ENCODE results near the gene NR5A1.

Gene NR5A1

DNA sequence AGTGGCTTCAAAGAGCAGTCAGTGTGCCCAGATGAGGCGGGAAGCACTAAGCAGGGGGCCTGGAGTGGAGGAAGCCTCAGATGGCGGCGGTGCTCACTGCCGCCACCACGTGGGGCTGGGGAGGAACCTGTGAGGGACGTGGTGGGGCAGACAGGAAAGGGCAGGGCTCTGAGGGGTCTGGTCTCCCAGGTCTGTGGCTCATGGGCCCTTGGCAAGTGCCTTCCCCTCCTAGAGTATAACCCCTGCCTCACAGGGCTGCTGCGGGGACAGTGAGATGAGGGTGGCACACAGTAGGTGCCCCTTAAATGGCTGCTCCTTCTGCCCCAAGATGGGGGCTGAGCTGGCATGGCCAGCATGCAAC lies 26.6 kb downstream of the NR5A1 start:
- DNase-seq (ENCODE audit: low read depth) = no peak
- in situ Hi-C loops (cut with HindIII; ENCODE audit: low sequenced_read_pairs) = loop anchor here (5.0 kb wide), 1 partner anchor 57 kb away; no protein-coding TSS in a partner anchor
- H3K4me3 ChIP-seq (ENCODE audit: low read depth, low read length) = no peak overlapping the region

DNA sequence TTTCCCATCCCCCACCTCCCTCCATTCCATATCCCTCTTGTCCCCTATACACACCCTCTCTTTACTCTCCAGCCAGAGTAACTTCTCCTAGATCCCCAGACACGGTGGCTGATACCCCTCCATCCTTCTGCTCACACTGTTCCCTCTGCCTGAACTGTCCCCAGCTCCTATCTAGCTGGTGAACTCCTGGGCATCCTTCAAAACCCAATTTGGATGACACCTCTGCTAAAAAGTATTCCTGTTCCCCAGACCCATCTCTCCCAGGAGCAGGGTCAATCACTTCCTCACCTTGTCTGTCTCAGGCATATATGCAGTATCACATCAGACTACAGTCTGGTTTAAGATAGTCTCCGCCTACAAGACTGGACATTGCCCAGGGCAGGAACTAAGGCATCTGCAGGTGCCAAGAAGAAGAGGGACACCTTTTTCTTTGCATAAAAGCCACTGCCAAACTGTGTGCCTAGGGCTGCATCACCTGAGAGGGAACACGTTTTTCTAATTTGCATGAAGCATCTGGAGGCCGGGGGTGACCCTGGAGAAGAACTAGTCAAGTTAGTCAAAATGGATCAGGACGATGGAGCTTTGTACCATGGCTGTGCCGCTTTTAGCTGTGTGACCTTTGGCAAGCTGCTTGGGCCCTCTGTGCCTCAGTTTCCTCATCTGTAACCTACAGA lies 27.1 kb downstream of the NR5A1 start:
- no peak overlapping the region for H3K4me3 ChIP-seq (ENCODE audit: low read depth, low read length)
- TF ChIP-seq, protein P1, sequence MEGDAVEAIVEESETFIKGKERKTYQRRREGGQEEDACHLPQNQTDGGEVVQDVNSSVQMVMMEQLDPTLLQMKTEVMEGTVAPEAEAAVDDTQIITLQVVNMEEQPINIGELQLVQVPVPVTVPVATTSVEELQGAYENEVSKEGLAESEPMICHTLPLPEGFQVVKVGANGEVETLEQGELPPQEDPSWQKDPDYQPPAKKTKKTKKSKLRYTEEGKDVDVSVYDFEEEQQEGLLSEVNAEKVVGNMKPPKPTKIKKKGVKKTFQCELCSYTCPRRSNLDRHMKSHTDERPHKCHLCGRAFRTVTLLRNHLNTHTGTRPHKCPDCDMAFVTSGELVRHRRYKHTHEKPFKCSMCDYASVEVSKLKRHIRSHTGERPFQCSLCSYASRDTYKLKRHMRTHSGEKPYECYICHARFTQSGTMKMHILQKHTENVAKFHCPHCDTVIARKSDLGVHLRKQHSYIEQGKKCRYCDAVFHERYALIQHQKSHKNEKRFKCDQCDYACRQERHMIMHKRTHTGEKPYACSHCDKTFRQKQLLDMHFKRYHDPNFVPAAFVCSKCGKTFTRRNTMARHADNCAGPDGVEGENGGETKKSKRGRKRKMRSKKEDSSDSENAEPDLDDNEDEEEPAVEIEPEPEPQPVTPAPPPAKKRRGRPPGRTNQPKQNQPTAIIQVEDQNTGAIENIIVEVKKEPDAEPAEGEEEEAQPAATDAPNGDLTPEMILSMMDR (IDR thresholded peaks at IDR 0.05; ENCODE audit: low read depth, low read length, missing control alignments) = no peak
- no peak for DNase-seq (ENCODE audit: low read depth)
- in situ Hi-C loops (cut with HindIII; ENCODE audit: low sequenced_read_pairs) = loop anchor here (5.0 kb wide), 1 partner anchor 57 kb away; no protein-coding TSS in a partner anchor

More for the DNA sequence above, 26.6 kb downstream of the NR5A1 start:
- TF ChIP-seq, protein P1 (IDR thresholded peaks at IDR 0.05; ENCODE audit: low read depth, low read length, missing control alignments) = peak; percentile 47

DNA sequence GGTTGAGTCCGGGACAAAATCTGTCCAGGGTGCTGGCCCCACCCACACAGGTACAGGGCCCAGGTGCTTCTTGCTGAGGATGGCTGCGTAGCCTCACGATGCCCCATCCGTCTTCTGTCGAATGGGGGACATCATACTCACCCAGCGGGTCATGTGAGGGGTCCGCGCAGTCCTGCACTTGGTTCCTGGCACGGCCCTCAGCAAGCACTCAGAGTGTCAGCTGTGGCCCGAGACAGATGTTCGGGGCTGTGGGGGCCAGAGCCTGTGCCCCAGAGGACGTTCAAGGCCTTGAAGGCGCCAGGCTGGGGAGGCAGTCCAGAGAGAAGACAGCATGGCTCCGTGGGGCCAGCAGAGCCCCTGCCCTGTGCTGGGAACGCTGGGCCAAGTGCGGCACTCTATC lies 27.8 kb downstream of the NR5A1 start:
- no peak overlapping the region for H3K4me3 ChIP-seq (ENCODE audit: low read depth, low read length)
- no peak for DNase-seq (ENCODE audit: low read depth)
- TF ChIP-seq, protein P1 (IDR thresholded peaks at IDR 0.05; ENCODE audit: low read depth, low read length, missing control alignments) = no peak
- in situ Hi-C loops (cut with HindIII; ENCODE audit: low sequenced_read_pairs) = no loop called here

DNA sequence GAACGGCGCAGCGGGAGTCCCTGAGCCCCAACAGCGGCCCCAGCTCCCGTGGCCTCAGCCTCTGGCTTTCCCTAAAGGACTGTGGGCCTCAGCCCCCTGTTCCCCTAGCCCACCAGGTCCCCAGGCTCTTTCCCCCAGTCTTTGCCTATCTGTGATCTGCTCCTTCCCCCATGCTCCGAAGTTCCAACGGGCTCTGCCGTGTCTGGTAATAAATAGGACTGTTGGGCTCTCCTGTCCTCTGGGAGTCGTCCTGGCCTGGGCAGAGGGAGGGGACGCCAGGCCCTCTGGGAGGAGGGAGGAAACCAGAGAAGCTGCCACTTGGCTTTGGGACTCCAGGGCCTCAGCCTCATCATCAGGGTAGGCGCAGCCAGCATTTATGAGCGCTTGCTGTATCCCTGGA lies 28.8 kb downstream of the NR5A1 start:
- no peak overlapping the region for H3K4me3 ChIP-seq (ENCODE audit: low read depth, low read length)
- in situ Hi-C loops (cut with HindIII; ENCODE audit: low sequenced_read_pairs) = no loop called here
- TF ChIP-seq, protein P1 (IDR thresholded peaks at IDR 0.05; ENCODE audit: low read depth, low read length, missing control alignments) = no peak
- no peak for DNase-seq (ENCODE audit: low read depth)

DNA sequence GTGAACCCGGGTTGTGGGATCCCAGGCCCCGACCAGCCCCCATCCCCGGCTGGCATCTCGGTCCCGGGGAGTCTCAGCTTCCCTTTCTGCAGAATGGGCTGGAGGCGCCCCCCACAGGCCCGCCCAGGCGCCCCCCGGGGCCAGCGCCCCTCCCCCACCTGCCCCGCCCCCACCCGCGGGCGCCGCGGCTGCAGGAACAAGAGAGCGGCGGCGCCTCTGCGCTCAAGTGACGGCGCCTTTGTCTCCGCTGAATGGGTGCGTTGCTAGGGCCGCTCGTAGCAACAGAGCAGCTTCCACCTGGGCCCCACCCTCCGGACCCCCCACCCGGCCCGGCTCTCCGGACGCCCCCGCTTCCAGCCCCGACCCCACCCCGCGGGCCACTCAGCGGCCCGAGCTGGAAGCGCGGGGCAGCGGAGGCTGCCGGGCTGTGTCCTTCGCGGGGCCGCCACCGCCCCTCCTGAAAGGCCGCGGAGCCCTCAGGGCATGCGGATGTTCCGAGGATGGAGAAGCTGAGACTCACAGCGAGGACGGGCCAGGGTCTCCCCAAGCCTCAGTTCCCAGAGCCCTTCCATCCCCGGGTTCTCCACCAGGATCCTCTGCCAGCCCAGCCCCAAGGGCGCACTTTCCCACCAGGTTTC lies 29.4 kb downstream of the NR5A1 start:
- TF ChIP-seq, protein P1 (IDR thresholded peaks at IDR 0.05; ENCODE audit: low read depth, low read length, missing control alignments) = no peak
- in situ Hi-C loops (cut with HindIII; ENCODE audit: low sequenced_read_pairs) = no loop called here
- H3K4me3 ChIP-seq (ENCODE audit: low read depth, low read length) = no peak overlapping the region

DNA sequence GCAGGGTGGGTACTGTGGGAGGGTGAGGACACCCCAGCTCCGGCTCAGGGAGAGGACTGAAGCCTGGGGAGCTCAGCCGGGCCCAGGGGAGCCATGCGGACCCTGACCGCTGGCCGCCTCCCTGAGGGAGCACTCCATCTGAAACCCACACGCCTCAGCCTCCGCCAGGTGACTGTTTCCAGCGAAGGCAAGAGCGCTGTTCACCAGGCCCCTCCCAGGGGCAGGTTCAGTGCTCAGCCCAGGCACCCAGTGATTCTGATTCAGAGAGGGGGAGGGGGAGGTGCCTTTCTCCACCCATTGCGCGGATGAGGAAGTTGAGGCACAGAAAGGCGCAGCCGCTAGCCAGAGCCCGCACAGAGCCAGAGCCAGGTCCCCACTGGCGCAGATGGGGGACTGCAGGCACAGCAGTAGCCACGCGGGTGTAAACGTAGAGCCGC lies 30.0 kb downstream of the NR5A1 start:
- no peak overlapping the region for H3K4me3 ChIP-seq (ENCODE audit: low read depth, low read length)

More for the DNA sequence above, 29.4 kb downstream of the NR5A1 start:
- no peak for DNase-seq (ENCODE audit: low read depth)

More for the DNA sequence above, 30.0 kb downstream of the NR5A1 start:
- in situ Hi-C loops (cut with HindIII; ENCODE audit: low sequenced_read_pairs) = no loop called here
- TF ChIP-seq, protein P1 (IDR thresholded peaks at IDR 0.05; ENCODE audit: low read depth, low read length, missing control alignments) = no peak
- DNase-seq (ENCODE audit: low read depth) = no peak
